ENCODE results near the gene ACAT1.

DNA sequence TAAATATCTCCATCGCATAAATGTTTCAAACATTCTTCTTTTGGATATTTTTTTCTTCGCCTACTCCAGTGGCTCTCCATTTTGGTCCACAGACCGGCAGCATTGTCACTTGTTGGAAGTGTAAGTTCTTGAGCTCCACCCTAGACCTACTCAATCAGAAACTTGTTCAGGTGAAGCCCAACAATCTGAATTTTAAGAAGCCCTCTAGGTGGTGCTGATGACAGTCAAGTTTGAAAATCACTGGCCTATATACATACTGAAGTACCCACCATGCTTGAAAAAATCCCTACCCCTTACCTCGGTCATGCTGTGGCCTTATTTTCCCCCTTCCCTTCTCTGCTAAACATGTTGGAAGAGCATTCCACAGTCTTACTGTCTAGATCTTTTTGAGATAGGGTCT is 10.2 kb upstream of the ACAT1 start:
- TF ChIP-seq REST (IDR thresholded peaks at IDR 0.05; ENCODE audit: low read depth, low read length) (no peak), EP300 (IDR thresholded peaks at IDR 0.05; ENCODE audit: borderline replicate concordance in 1 of 2, low read depth in 1 of 2, low read length in 1 of 2) (no peak), MXI1 (IDR thresholded peaks at IDR 0.05; ENCODE audit: low read depth, low read length) (no peak), POLR2AphosphoS5 (IDR thresholded peaks at IDR 0.05; ENCODE audit: low read depth, low read length) (no peak), JUND (IDR thresholded peaks at IDR 0.05) (no peak)
- TF ChIP-seq, protein P1, sequence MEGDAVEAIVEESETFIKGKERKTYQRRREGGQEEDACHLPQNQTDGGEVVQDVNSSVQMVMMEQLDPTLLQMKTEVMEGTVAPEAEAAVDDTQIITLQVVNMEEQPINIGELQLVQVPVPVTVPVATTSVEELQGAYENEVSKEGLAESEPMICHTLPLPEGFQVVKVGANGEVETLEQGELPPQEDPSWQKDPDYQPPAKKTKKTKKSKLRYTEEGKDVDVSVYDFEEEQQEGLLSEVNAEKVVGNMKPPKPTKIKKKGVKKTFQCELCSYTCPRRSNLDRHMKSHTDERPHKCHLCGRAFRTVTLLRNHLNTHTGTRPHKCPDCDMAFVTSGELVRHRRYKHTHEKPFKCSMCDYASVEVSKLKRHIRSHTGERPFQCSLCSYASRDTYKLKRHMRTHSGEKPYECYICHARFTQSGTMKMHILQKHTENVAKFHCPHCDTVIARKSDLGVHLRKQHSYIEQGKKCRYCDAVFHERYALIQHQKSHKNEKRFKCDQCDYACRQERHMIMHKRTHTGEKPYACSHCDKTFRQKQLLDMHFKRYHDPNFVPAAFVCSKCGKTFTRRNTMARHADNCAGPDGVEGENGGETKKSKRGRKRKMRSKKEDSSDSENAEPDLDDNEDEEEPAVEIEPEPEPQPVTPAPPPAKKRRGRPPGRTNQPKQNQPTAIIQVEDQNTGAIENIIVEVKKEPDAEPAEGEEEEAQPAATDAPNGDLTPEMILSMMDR (IDR thresholded peaks at IDR 0.05), result no peak
- TF ChIP-seq, protein P2, sequence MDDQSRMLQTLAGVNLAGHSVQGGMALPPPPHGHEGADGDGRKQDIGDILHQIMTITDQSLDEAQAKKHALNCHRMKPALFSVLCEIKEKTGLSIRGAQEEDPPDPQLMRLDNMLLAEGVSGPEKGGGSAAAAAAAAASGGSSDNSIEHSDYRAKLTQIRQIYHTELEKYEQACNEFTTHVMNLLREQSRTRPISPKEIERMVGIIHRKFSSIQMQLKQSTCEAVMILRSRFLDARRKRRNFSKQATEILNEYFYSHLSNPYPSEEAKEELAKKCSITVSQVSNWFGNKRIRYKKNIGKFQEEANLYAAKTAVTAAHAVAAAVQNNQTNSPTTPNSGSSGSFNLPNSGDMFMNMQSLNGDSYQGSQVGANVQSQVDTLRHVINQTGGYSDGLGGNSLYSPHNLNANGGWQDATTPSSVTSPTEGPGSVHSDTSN (IDR thresholded peaks at IDR 0.05), result no peak
